Measurements from ENCODE around the gene ADGRD1. TPM values are rescaled to one million over a fixed set of nuclear protein-coding genes. Genes with fewer than 3 reads are reported as not detected.
"Not testable (repeated sequence)": the region's sequence is repeated elsewhere in the genome, so short reads cannot be mapped to it uniquely, and the experiment has no call there.

The ADGRD1 gene
- total RNA-seq, 1 donor from 2014 or later: 0.98 TPM

GRCh38 chr12:131117438-131118245 lies 163.9 kb downstream of the ADGRD1 start:
- Mint-ChIP-seq H3K4me1 (peaks cover 24% of the 10 kb centered on the region), H3K27me3 (ENCODE audit: low read depth) (no peaks in the 10 kb centered on the region), H3K9me3 (no peaks in the 10 kb centered on the region), H3K4me3 (no peak overlapping the region), H3K27ac (ENCODE audit: unreplicated experiment) (no peak overlapping the region), H3K36me3 (ENCODE audit: low read depth) (no peaks in the 10 kb centered on the region)
- DNase-seq (ENCODE audit: low read depth, low spot score): no peak
- TF ChIP-seq, protein P1, sequence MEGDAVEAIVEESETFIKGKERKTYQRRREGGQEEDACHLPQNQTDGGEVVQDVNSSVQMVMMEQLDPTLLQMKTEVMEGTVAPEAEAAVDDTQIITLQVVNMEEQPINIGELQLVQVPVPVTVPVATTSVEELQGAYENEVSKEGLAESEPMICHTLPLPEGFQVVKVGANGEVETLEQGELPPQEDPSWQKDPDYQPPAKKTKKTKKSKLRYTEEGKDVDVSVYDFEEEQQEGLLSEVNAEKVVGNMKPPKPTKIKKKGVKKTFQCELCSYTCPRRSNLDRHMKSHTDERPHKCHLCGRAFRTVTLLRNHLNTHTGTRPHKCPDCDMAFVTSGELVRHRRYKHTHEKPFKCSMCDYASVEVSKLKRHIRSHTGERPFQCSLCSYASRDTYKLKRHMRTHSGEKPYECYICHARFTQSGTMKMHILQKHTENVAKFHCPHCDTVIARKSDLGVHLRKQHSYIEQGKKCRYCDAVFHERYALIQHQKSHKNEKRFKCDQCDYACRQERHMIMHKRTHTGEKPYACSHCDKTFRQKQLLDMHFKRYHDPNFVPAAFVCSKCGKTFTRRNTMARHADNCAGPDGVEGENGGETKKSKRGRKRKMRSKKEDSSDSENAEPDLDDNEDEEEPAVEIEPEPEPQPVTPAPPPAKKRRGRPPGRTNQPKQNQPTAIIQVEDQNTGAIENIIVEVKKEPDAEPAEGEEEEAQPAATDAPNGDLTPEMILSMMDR (conservative IDR thresholded peaks at IDR 0.05): no peak

GRCh38 chr12:131118371-131118770 lies 164.7 kb downstream of the ADGRD1 start:
- no peaks in the 10 kb centered on the region for H3K36me3 Mint-ChIP-seq (ENCODE audit: low read depth)

DNA sequence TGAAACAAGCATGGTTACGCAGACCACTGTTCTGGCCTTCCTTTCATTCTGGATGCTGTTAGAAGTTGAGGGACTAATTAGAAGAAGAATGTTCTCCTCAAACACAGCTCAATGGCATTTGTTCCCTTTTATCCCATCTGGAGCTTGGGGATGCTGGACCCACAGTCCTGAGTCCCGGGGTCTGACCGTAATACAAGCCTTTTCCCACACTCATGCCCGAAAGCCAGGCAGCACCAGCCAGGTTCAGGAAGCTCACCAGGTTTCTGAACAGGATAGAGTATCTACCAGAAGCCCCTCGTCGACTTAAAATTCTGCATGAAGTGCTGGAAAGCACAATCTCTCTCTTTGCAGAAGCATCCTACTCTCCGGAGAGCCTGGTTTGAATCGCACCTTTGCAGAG lies 165.6 kb downstream of the ADGRD1 start:
- H3K27me3 Mint-ChIP-seq (ENCODE audit: low read depth); H3K27ac Mint-ChIP-seq (ENCODE audit: unreplicated experiment); H3K4me3 Mint-ChIP-seq; H3K9me3 Mint-ChIP-seq; H3K36me3 Mint-ChIP-seq (ENCODE audit: low read depth); DNase-seq (ENCODE audit: low read depth, low spot score): not testable (repeated sequence)
- H3K4me1 Mint-ChIP-seq: peaks cover 15% of the 10 kb centered on the region

More at GRCh38 chr12:131118371-131118770, 164.7 kb downstream of the ADGRD1 start:
- peaks cover 24% of the 10 kb centered on the region for H3K4me1 Mint-ChIP-seq
- H3K27ac Mint-ChIP-seq (ENCODE audit: unreplicated experiment): no peak overlapping the region
- no peak for DNase-seq (ENCODE audit: low read depth, low spot score)
- no peaks in the 10 kb centered on the region for H3K27me3 Mint-ChIP-seq (ENCODE audit: low read depth)
- TF ChIP-seq, protein P1 (conservative IDR thresholded peaks at IDR 0.05): no peak
- H3K4me3 Mint-ChIP-seq: no peak overlapping the region
- no peaks in the 10 kb centered on the region for H3K9me3 Mint-ChIP-seq

DNA sequence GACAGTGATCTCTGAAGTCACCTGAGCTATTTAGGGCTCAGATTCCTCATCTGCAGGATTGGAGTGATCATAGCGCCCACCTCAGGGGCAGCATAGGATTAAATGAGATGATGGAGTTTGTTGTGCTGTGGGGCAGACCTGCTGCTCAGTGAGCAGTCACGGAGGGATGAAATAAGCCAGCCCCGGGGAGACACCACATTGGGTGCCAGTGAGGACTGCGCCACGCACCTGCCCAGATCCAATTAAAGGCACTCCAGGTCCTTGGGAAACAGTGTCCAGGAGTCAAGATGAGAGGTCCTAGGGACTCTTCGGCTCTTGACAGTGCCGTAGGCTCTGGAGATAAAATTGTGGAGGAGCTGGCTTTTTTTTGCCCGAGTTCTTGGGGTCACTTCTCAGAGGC lies 166.2 kb downstream of the ADGRD1 start:
- no peak overlapping the region for H3K27ac Mint-ChIP-seq (ENCODE audit: unreplicated experiment)
- DNase-seq (ENCODE audit: low read depth, low spot score): no peak
- no peaks in the 10 kb centered on the region for H3K9me3 Mint-ChIP-seq
- H3K36me3 Mint-ChIP-seq (ENCODE audit: low read depth): no peaks in the 10 kb centered on the region
- TF ChIP-seq, protein P1 (conservative IDR thresholded peaks at IDR 0.05): no peak
- H3K4me3 Mint-ChIP-seq: no peak overlapping the region
- peaks cover 10% of the 10 kb centered on the region for H3K4me1 Mint-ChIP-seq
- H3K27me3 Mint-ChIP-seq (ENCODE audit: low read depth): no peaks in the 10 kb centered on the region

DNA sequence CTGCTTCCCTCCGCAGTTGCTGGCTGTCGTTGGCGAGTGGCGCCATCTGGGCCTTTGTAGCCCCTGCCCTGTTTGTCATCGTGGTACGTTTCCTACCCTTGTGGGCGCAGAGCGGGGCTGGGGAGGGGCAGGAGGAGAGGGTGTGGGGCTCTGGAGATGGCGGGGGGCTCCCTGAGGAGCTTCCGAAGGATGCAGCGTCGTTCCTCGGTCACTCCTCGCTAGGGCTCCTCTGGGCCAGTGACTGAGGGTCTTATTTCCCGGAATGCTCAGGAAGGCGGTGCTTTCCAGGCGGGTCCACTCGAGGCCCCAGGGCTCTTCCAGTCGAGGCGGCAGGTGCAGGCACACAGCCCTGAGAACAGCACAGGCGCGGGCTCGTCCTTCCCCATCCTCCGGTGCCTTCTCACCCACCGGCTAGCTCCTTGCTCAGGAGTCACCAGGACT lies 167.1 kb downstream of the ADGRD1 start:
- TF ChIP-seq, protein P1 (conservative IDR thresholded peaks at IDR 0.05): no peak
- no peak for DNase-seq (ENCODE audit: low read depth, low spot score)
- Mint-ChIP-seq H3K4me1 (peaks cover 4% of the 10 kb centered on the region), H3K9me3 (no peaks in the 10 kb centered on the region), H3K36me3 (ENCODE audit: low read depth) (no peaks in the 10 kb centered on the region), H3K27ac (ENCODE audit: unreplicated experiment) (no peak overlapping the region), H3K27me3 (ENCODE audit: low read depth) (no peaks in the 10 kb centered on the region), H3K4me3 (no peak overlapping the region)

GRCh38 chr12:131121705-131122405 lies 168.1 kb downstream of the ADGRD1 start:
- H3K4me1 Mint-ChIP-seq: no peaks in the 10 kb centered on the region
- H3K27me3 Mint-ChIP-seq (ENCODE audit: low read depth): no peaks in the 10 kb centered on the region
- no peak overlapping the region for H3K4me3 Mint-ChIP-seq
- H3K36me3 Mint-ChIP-seq (ENCODE audit: low read depth): no peaks in the 10 kb centered on the region
- DNase-seq (ENCODE audit: low read depth, low spot score): no peak
- no peak overlapping the region for H3K27ac Mint-ChIP-seq (ENCODE audit: unreplicated experiment)
- TF ChIP-seq, protein P1 (conservative IDR thresholded peaks at IDR 0.05): no peak
- no peaks in the 10 kb centered on the region for H3K9me3 Mint-ChIP-seq
